Mammary epithelial cell (primary cell): ENCODE results near the gene PTPRT.

Source experiments
- EZH2 ChIP-seq: IDR thresholded peaks from 2 replicates; pipeline ENCODE4 v1.6.1; 2012; ENCODE audit warnings: low read length, inconsistent platforms, borderline replicate concordance
- TF ChIP-seq, protein P1 (sequence below), 2 donors: IDR thresholded peaks in 1 of 2; conservative IDR thresholded peaks in 1 of 2; 2 replicates each; pipeline ENCODE4 v1.5.1; 2011 to 2012; ENCODE audit warnings: inconsistent platforms in 2 of 2, low read length in 2 of 2, mild to moderate bottlenecking in 2 of 2, control low read depth in 1 of 2, low read depth in 1 of 2; ENCODE audit not compliant: insufficient read depth in 1 of 2; ENCODE audit errors: extremely low read depth in 1 of 2

DNA sequence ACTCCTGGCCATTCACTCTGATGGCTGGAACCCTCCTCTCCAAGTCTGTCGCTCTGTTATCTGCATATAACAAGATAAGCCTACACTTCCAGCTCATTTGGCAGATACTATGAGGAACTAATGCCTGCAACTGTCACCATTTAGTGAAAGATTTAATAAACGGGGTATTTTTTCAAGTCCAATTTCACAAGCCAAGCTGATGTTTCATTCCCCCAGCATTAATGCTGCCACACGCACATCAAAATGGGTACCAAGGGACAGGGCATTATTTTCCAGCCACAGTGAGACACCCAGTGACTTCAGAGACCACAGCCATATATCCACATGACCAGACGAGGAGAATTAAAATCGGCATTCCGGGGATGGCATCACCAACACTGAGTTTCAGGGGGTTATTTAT is 175.5 kb downstream of the PTPRT start:
- TF ChIP-seq, protein P1, sequence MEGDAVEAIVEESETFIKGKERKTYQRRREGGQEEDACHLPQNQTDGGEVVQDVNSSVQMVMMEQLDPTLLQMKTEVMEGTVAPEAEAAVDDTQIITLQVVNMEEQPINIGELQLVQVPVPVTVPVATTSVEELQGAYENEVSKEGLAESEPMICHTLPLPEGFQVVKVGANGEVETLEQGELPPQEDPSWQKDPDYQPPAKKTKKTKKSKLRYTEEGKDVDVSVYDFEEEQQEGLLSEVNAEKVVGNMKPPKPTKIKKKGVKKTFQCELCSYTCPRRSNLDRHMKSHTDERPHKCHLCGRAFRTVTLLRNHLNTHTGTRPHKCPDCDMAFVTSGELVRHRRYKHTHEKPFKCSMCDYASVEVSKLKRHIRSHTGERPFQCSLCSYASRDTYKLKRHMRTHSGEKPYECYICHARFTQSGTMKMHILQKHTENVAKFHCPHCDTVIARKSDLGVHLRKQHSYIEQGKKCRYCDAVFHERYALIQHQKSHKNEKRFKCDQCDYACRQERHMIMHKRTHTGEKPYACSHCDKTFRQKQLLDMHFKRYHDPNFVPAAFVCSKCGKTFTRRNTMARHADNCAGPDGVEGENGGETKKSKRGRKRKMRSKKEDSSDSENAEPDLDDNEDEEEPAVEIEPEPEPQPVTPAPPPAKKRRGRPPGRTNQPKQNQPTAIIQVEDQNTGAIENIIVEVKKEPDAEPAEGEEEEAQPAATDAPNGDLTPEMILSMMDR (conservative IDR thresholded peaks at IDR 0.05 in 1 of 2, IDR thresholded peaks at IDR 0.05 in 1 of 2; ENCODE audit: extremely low read depth in 1 of 2, insufficient read depth in 1 of 2, low read depth in 1 of 2, low read length in 2 of 2): no peak
- TF ChIP-seq EZH2: no peak
